ENCODE measurements around the gene EGFL7. TPM values are rescaled to one million over a fixed set of nuclear protein-coding genes. Genes with fewer than 3 reads are reported as not detected.
A peak's percentile ranks its signal among the peaks of the same experiment; 100 is the strongest.

The EGFL7 gene
- total and polyA plus RNA-seq, 2 of the 13 experiments (the other 11 are each of a cell fraction or from before 2014, with no cell fraction given), result 0.20 to 5.1 TPM

GRCh38 chr9:136640171-136641111 lies 22.3 kb upstream of the EGFL7 start:
- H3K27me3 ChIP-seq (ENCODE audit: control insufficient read depth in 1 of 2, insufficient read depth in 2 of 2, low read length in 2 of 2), result peaks cover 3 to 45% of the 10 kb centered on the region in 2 experiments
- no peak overlapping the region for H2AFZ ChIP-seq (ENCODE audit: low read length)
- no peaks in the 10 kb centered on the region for H4K20me1 ChIP-seq (ENCODE audit: insufficient read depth, low read length)
- intact Hi-C loops (cut with micrococcal nuclease; ENCODE audit: unreplicated experiment), result no loop called here
- in situ Hi-C loops (cut with HindIII; ENCODE audit: extremely low pct_ligation_motif_present, low pct_unique_long_range_greater_than_20kb), result loop anchor here (25.0 kb wide), 1 partner anchor 303 kb away; the partner anchor contains the start of gene GPSM1
- TF ChIP-seq NFIC (IDR thresholded peaks at IDR 0.05; ENCODE audit: low read length) (no peak), TMF1 (CRISPR knock-in tag; IDR thresholded peaks at IDR 0.05; ENCODE audit: low read depth) (no peak), TAF15 (IDR thresholded peaks at IDR 0.05; ENCODE audit: low read depth, low read length, poor library complexity, severe bottlenecking) (no peak), ATF7 (IDR thresholded peaks at IDR 0.05) (peak; percentile 46; the same call in 1 of the 2 replicates), ATF7 (CRISPR knock-in tag; IDR thresholded peaks at IDR 0.05) (no peak), ZFP36 (IDR thresholded peaks at IDR 0.05; ENCODE audit: borderline replicate concordance, low read depth, low read length, partially characterized antibody) (no peak), ZNF513 (CRISPR knock-in tag; conservative IDR thresholded peaks at IDR 0.05) (no peak), GABPA (IDR thresholded peaks at IDR 0.05; ENCODE audit: low read depth, low read length) (no peak), GABPA (CRISPR knock-in tag; IDR thresholded peaks at IDR 0.05; ENCODE audit: low read depth) (no peak)
- DNase-seq (ENCODE audit: low spot score) (no peak), ATAC-seq (no peak), FAIRE-seq (no peak)
- H3K36me3 ChIP-seq (replicated peaks in 1 of 2; ENCODE audit: control insufficient read depth in 1 of 2, insufficient read depth in 2 of 2, low read length in 2 of 2), result no peaks in the 10 kb centered on the region
- no peak overlapping the region for H3K9ac ChIP-seq (ENCODE audit: insufficient read depth, low read depth, low read length)
- WGBS (ENCODE audit: low lambda C conversion rate), result 37% methylated on average over 19 of the region's 32 CpGs
- no peak overlapping the region for H3K27ac ChIP-seq (ENCODE audit: extremely low read length, insufficient read depth, low read length)
- ChIA-PET POLR2A (no interaction called here), CTCF (ENCODE audit: low intra/inter-chr PET ratio, low total read pairs) (no interaction called here)
- BruUV-seq (replicated peaks), result no TSS peak
- peaks cover 22% of the 10 kb centered on the region for H3K4me1 ChIP-seq (ENCODE audit: insufficient read depth, low read length)
- no peak overlapping the region for H3K4me3 ChIP-seq (replicated peaks in 1 of 3; ENCODE audit: insufficient read depth in 1 of 3, low read depth in 2 of 3, low read length in 3 of 3)
- H3K4me2 ChIP-seq (ENCODE audit: low read depth, low read length), result no peak overlapping the region
- H3K79me2 ChIP-seq (ENCODE audit: insufficient read depth, low read length), result no peaks in the 10 kb centered on the region
- H3K9me3 ChIP-seq (ENCODE audit: low read length), result no peaks in the 10 kb centered on the region

Data from HepG2 (cell line).